Hepatocyte (in vitro differentiated cells): Measurements from ENCODE around the gene SMARCB1. TPM values are rescaled to one million over a fixed set of nuclear protein-coding genes. Genes with fewer than 3 reads are reported as not detected.

Experiments used
- DNase-seq: peaks from one replicate; pipeline ENCODE4 v3.0.0-alpha.2; 2016; ENCODE audit warnings: low spot score
- H2AFZ ChIP-seq: fragments of 200-600 bp; sonication (generic); 2 replicates; pipeline ENCODE4 v1.6.0; 2016; ENCODE audit warnings: antibody characterized with exemption, mild to moderate bottlenecking
- H3K27ac ChIP-seq: fragments of 200-600 bp; sonication (generic); 2 replicates; pipeline ENCODE4 v1.5.1; 2016; ENCODE audit warnings: mild to moderate bottlenecking
- H3K27me3 ChIP-seq: fragments of 200-600 bp; sonication (generic); 2 replicates; pipeline ENCODE4 v1.6.1; 2016
- H3K36me3 ChIP-seq: fragments of 200-600 bp; sonication (generic); replicated peaks from 2 replicates; pipeline ENCODE4 v1.5.1; 2016; ENCODE audit warnings: low read depth; ENCODE audit not compliant: insufficient read depth
- H3K4me1 ChIP-seq: fragments of 200-600 bp; sonication (generic); 2 replicates; pipeline ENCODE4 v1.5.1; 2016; ENCODE audit warnings: mild to moderate bottlenecking, moderate library complexity; ENCODE audit not compliant: insufficient read depth
- H3K4me2 ChIP-seq: fragments of 200-600 bp; sonication (generic); 2 replicates; pipeline ENCODE4 v1.6.0; 2016
- H3K4me3 ChIP-seq: fragments of 200-600 bp; sonication (generic); 2 replicates; pipeline ENCODE4 v1.5.1; 2016; ENCODE audit warnings: mild to moderate bottlenecking
- H3K79me2 ChIP-seq: fragments of 200-600 bp; sonication (generic); 2 replicates; pipeline ENCODE4 v1.6.0; 2017; ENCODE audit warnings: mild to moderate bottlenecking
- H3K9me2 ChIP-seq: fragments of 200-600 bp; sonication (generic); replicated peaks from 2 replicates; pipeline ENCODE4 v1.6.0; 2017; ENCODE audit warnings: mild to moderate bottlenecking; ENCODE audit not compliant: insufficient read depth
- H3K9me3 ChIP-seq: fragments of 200-600 bp; sonication (generic); 2 replicates; pipeline ENCODE4 v1.5.1; 2016; ENCODE audit warnings: low read depth, mild to moderate bottlenecking
- H4K20me1 ChIP-seq: fragments of 200-600 bp; sonication (generic); 2 replicates; pipeline ENCODE4 v1.6.0; 2016; ENCODE audit warnings: mild to moderate bottlenecking; ENCODE audit not compliant: insufficient read depth, poor library complexity, severe bottlenecking
- CTCF ChIP-seq: fragments of 200-600 bp; sonication (generic); IDR thresholded peaks from 2 replicates; pipeline ENCODE4 v1.5.1; 2016; ENCODE audit warnings: antibody characterized with exemption, mild to moderate bottlenecking; ENCODE audit not compliant: poor library complexity
- EZH2 ChIP-seq: fragments of 200-600 bp; sonication (generic); IDR thresholded peaks from 2 replicates; pipeline ENCODE4 v1.6.1; 2016; ENCODE audit warnings: antibody characterized with exemption, mild to moderate bottlenecking, borderline replicate concordance
- EZH2phosphoT487 ChIP-seq: fragments of 200-600 bp; sonication (generic); IDR thresholded peaks from one replicate; pipeline ENCODE4 v1.6.1; 2018; ENCODE audit warnings: antibody characterized with exemption, mild to moderate bottlenecking, low read depth, moderate library complexity; ENCODE audit not compliant: unreplicated experiment, severe bottlenecking
- WGBS: methylation state at CpG from one replicate; pipeline ENCODE4 v1.1.6; 2016; ENCODE audit warnings: low lambda C conversion rate; ENCODE audit errors: missing lambda C conversion rate; 5-methylcytosine and 5-hydroxymethylcytosine counted together
- polyA plus RNA-seq: library from polyadenylated mRNA; unstranded; fragments of >200 nt; fragmentation: Nextera tagmentation; extraction: Ambion mirVana; gene quantifications from 2 replicates; pipeline ENCODE4 v1.2.1, GENCODE V29; 2016
- total RNA-seq: library from RNA; depleted of rRNA; stranded (reverse); fragments of >200 nt; gene quantifications from 2 replicates; pipeline ENCODE4 v1.2.3, GENCODE V29; 2014

Gene SMARCB1
- total and polyA plus RNA-seq, 2 experiments from 2014 or later: 84.3 to 120 TPM

- TF ChIP-seq EZH2phosphoT487 (no peak), EZH2 (no peak), CTCF (no peak)
- 88% methylated on average over 2 of the region's 2 CpGs for WGBS
- H3K27ac ChIP-seq: no peak overlapping the region
These were observed 43.5 kb upstream of the SMARCB1 start for GRCh38 chr22:23743303-23743705.

DNA sequence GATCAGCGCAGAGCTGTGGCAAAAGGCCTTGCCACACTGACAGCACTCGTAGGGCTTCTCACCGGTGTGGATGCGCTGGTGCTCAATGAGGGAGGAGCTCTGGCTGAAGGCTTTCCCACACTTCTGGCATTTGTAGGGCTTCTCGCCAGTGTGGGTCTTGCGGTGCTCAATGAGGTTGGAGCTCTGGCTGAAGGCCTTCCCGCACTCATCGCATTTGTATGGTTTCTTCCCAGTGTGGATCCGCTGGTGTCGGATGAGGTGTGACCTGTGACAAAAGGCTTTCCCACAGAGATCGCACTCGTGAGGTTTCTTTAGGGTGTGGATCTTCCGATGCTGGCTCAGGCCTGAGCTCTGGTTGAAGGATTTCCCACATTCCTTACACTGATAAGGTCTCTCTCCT is 42.8 kb upstream of the SMARCB1 start:
- Histone ChIP-seq H3K9me3 (no peaks in the 10 kb centered on the region), H3K4me3 (no peak overlapping the region), H3K79me2 (peaks cover 21% of the 10 kb centered on the region), H3K9me2 (no peaks in the 10 kb centered on the region), H3K36me3 (no peaks in the 10 kb centered on the region), H2AFZ (no peak overlapping the region), H4K20me1 (no peaks in the 10 kb centered on the region), H3K27me3 (no peaks in the 10 kb centered on the region), H3K4me1 (no peaks in the 10 kb centered on the region), H3K4me2 (no peak overlapping the region), H3K27ac (no peak overlapping the region)
- no peak for DNase-seq
- WGBS: 96% methylated on average over 13 of the region's 13 CpGs
- TF ChIP-seq EZH2: no peak
- no peak for TF ChIP-seq EZH2phosphoT487
- no peak for TF ChIP-seq CTCF

More at GRCh38 chr22:23743303-23743705, 43.5 kb upstream of the SMARCB1 start:
- Histone ChIP-seq H4K20me1 (no peaks in the 10 kb centered on the region), H3K4me1 (no peaks in the 10 kb centered on the region), H3K4me2 (no peak overlapping the region), H2AFZ (no peak overlapping the region), H3K9me3 (no peaks in the 10 kb centered on the region), H3K4me3 (no peak overlapping the region), H3K36me3 (no peaks in the 10 kb centered on the region), H3K9me2 (no peaks in the 10 kb centered on the region), H3K79me2 (peaks cover 15% of the 10 kb centered on the region), H3K27me3 (no peaks in the 10 kb centered on the region)
- DNase-seq: no peak

DNA sequence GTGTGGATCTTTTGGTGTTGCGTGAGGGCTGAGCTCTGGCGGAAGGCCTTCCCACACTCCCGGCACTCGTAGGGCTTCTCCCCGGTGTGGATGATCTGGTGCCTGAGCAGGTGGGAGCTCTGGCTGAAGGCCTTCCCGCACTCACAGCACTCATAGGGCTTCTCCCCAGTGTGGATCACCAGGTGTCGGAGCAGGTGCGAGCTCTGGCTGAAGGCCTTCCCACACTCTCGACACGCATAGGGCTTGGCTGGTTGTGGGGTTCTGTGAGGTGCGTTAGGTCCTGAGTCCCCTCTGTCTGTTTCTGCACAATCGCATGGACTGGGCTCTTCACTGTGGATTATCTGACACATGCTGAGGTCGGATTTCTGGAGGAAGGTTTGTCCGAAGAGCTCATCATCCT is 42.3 kb upstream of the SMARCB1 start:
- Histone ChIP-seq H3K36me3 (no peaks in the 10 kb centered on the region), H3K9me3 (no peaks in the 10 kb centered on the region), H3K4me2 (no peak overlapping the region), H3K4me1 (no peaks in the 10 kb centered on the region), H2AFZ (no peak overlapping the region), H3K4me3 (no peak overlapping the region), H4K20me1 (no peaks in the 10 kb centered on the region), H3K9me2 (no peaks in the 10 kb centered on the region), H3K27ac (no peak overlapping the region), H3K27me3 (no peaks in the 10 kb centered on the region), H3K79me2 (peaks cover 23% of the 10 kb centered on the region)
- 98% methylated on average over 14 of the region's 14 CpGs for WGBS
- DNase-seq: no peak
- TF ChIP-seq EZH2phosphoT487 (no peak), CTCF (no peak), EZH2 (no peak)

DNA sequence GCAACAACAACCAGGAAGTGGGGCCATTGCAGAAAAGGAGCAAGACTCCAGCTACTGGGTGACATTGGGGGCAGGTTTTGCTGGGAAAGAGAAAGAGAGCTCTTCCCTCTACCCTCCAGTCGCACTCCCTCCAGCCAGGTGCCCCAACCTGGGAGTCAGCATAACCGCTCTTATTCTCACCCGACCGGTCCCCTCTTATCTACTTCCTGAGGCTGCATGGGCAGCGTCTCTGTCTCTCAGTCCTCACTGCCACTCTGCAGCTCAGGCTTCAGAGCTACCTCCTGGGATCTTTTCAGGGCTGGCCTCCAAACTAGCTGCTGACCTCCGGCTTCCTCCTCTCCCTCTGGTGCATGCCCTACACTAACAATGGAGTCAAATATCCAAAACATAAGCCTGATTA is 41.0 kb upstream of the SMARCB1 start:
- Histone ChIP-seq H3K79me2 (peaks cover 35% of the 10 kb centered on the region), H2AFZ (no peak overlapping the region), H3K4me1 (peaks cover 8% of the 10 kb centered on the region), H3K4me3 (no peak overlapping the region), H3K36me3 (no peaks in the 10 kb centered on the region), H3K9me2 (no peaks in the 10 kb centered on the region), H3K27ac (no peak overlapping the region), H3K9me3 (no peaks in the 10 kb centered on the region), H3K4me2 (no peak overlapping the region), H3K27me3 (no peaks in the 10 kb centered on the region), H4K20me1 (no peaks in the 10 kb centered on the region)
- TF ChIP-seq EZH2 (no peak), CTCF (no peak), EZH2phosphoT487 (no peak)
- WGBS: 67% methylated on average over 6 of the region's 6 CpGs
- DNase-seq: no peak
